GM10266 (cell line): ENCODE results near the gene ABHD4.

ENCODE experiments used
- DNase-seq: peaks from one replicate; pipeline ENCODE4 v3.0.0; 2012; ENCODE audit errors: extremely low spot score
- TF ChIP-seq, protein P1 (sequence below): IDR thresholded peaks from 2 replicates; pipeline ENCODE4 v1.5.1; 2012; ENCODE audit warnings: mild to moderate bottlenecking, low read depth; ENCODE audit not compliant: control insufficient read depth, insufficient read depth; ENCODE audit errors: missing control alignments

The ABHD4 gene

DNA sequence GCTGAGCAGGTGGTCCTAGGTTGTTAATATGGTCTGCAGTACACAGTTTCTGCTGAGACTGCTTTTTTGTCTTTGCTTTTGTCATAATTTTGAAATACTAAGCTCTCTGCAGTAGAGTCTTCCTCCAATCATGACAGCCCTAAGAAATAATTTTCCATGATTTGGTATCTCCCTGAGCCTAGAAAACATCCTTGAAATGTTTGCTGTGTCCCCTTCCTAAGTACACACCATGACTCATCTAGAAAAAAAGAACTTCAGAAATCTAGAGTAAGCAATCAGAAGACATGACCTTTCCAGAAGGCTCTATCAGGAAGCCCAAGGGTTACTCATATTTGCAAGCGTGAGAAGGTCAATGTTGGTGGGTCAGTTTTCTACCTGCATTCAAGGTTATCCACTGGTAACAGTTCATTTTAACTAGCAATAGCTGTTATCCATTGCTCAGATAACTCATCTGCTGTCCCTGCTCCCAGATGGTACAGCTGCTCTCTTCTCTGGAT is 25.5 kb upstream of the ABHD4 start:
- no peak for DNase-seq
- TF ChIP-seq, protein P1, sequence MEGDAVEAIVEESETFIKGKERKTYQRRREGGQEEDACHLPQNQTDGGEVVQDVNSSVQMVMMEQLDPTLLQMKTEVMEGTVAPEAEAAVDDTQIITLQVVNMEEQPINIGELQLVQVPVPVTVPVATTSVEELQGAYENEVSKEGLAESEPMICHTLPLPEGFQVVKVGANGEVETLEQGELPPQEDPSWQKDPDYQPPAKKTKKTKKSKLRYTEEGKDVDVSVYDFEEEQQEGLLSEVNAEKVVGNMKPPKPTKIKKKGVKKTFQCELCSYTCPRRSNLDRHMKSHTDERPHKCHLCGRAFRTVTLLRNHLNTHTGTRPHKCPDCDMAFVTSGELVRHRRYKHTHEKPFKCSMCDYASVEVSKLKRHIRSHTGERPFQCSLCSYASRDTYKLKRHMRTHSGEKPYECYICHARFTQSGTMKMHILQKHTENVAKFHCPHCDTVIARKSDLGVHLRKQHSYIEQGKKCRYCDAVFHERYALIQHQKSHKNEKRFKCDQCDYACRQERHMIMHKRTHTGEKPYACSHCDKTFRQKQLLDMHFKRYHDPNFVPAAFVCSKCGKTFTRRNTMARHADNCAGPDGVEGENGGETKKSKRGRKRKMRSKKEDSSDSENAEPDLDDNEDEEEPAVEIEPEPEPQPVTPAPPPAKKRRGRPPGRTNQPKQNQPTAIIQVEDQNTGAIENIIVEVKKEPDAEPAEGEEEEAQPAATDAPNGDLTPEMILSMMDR, result no peak

- TF ChIP-seq, protein P1, result no peak
- DNase-seq, result no peak
Measured at GRCh38 chr14:22573804-22574203, 24.3 kb upstream of the ABHD4 start.

DNA sequence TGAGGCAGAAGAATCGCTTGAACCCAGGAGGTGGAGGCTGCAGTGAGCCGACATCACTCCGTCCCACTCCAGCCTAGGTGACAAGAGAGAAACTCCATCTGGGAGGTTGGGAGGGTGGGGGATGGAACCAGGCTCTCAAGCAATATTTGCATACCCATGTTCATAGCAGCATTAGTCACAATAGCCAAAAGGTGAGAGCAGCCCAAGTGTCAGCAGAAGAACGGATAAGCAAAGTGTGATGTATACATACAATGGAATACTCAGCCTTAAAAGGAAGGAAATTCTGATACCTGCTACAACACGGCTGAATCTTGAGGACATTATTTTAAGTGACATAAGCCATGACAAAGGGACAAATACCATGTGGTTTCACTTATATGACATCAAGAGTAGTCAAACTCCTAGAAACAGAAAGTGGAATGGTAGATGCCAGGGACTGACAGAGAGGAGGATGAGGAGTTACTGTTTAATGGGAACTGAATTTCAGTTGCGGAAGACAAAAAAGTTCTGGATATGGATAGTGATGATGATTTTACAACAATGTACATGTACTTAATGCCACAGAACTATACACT is 20.7 kb upstream of the ABHD4 start:
- DNase-seq, result no peak
- TF ChIP-seq, protein P1, result no peak

GRCh38 chr14:22579236-22579635 is 18.9 kb upstream of the ABHD4 start:
- TF ChIP-seq, protein P1, result no peak
- DNase-seq, result no peak

- DNase-seq, result no peak
- TF ChIP-seq, protein P1, result no peak
Measured at GRCh38 chr14:22579881-22580280, 18.2 kb upstream of the ABHD4 start.

GRCh38 chr14:22580625-22581024 is 17.5 kb upstream of the ABHD4 start:
- TF ChIP-seq, protein P1, result no peak
- no peak for DNase-seq

DNA sequence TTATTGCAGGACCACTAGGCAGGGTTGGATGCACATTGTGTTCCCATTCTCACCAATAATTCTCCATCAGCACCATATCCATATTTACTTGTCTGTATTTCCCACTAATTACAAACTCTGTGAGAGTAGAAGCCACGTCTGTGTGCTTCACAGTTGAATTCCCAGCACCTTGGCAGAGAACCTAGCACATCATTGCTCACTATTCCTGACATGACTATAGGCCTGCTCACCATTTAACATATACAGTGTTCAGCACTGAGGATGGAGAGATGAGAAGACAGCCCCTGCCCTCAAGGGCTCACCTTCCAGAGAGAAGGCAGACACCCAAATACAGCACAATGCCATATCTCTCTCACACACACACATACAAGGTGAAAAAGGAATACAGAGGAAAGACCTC is 14.1 kb upstream of the ABHD4 start:
- no peak for DNase-seq
- TF ChIP-seq, protein P1, result no peak
